GM23338 (cell line): Measurements from ENCODE around the gene CDK1. TPM values are rescaled to one million over a fixed set of nuclear protein-coding genes. Genes with fewer than 3 reads are reported as not detected.
A peak's percentile ranks its signal among the peaks of the same experiment; 100 is the strongest.

Experiments used
- ATAC-seq: fragments of 200-7000 bp; cut with Tn5 transposase; 3 replicates; pipeline ENCODE4 v1.9.1; 2020
- DNase-seq: peaks from one replicate; pipeline ENCODE4 v3.0.0-alpha.2; 2015; ENCODE audit warnings: low spot score
- H2AFZ ChIP-seq: fragments of 200-600 bp; sonication (generic); 2 replicates; pipeline ENCODE4 v1.8.0; 2016; ENCODE audit warnings: antibody characterized with exemption, mild to moderate bottlenecking, moderate library complexity
- H3F3A ChIP-seq: fragments of 200-600 bp; sonication (generic); replicated peaks from 2 replicates; pipeline ENCODE4 v1.8.0; 2017; ENCODE audit warnings: antibody characterized with exemption, mixed run types, low read depth
- H3K27ac ChIP-seq: fragments of 200-600 bp; sonication (generic); 2 replicates; pipeline ENCODE4 v1.6.1; 2016; ENCODE audit warnings: low read depth
- H3K27me3 ChIP-seq: fragments of 200-600 bp; sonication (generic); 2 replicates; pipeline ENCODE4 v1.8.0; 2016; ENCODE audit warnings: mild to moderate bottlenecking, mixed run types, moderate library complexity; ENCODE audit not compliant: insufficient read depth
- H3K36me3 ChIP-seq: fragments of 200-600 bp; sonication (generic); 2 replicates; pipeline ENCODE4 v1.8.0; 2016; ENCODE audit warnings: mild to moderate bottlenecking; ENCODE audit not compliant: insufficient read depth
- H3K4me1 ChIP-seq: fragments of 200-600 bp; sonication (generic); 2 replicates; pipeline ENCODE4 v1.8.0; 2016; ENCODE audit warnings: mild to moderate bottlenecking, moderate library complexity; ENCODE audit not compliant: insufficient read depth
- H3K4me2 ChIP-seq: fragments of 200-600 bp; sonication (generic); 2 replicates; pipeline ENCODE4 v1.7.1; 2017; ENCODE audit warnings: mixed run types
- H3K4me3 ChIP-seq: fragments of 200-600 bp; sonication (generic); 2 replicates; pipeline ENCODE4 v1.6.1; 2016; ENCODE audit warnings: mixed run types
- H3K79me2 ChIP-seq: fragments of 200-600 bp; sonication (generic); replicated peaks from 2 replicates; pipeline ENCODE4 v1.8.0; 2017; ENCODE audit warnings: mild to moderate bottlenecking; ENCODE audit not compliant: insufficient read depth
- H3K9me2 ChIP-seq: fragments of 200-600 bp; sonication (generic); 2 replicates; pipeline ENCODE4 v1.8.0; 2017; ENCODE audit not compliant: insufficient read depth
- H4K20me1 ChIP-seq: fragments of 200-600 bp; sonication (generic); replicated peaks from 2 replicates; pipeline ENCODE4 v1.8.0; 2017; ENCODE audit warnings: mild to moderate bottlenecking; ENCODE audit not compliant: insufficient read depth
- H3K27ac Mint-ChIP-seq: 2 replicates; pipeline ENCODE4 v1.8.0; 2020; ENCODE audit warnings: inconsistent platforms, mild to moderate bottlenecking, moderate library complexity, mixed read lengths
- H3K27me3 Mint-ChIP-seq: 3 replicates; pipeline ENCODE4 v1.8.0; 2022; ENCODE audit warnings: low read depth, mild to moderate bottlenecking, moderate library complexity, mixed read lengths, inconsistent platforms; ENCODE audit not compliant: insufficient read depth, poor library complexity
- H3K36me3 Mint-ChIP-seq: 3 replicates; pipeline ENCODE4 v1.8.0; 2021; ENCODE audit warnings: low read depth, mild to moderate bottlenecking, inconsistent platforms, moderate library complexity, mixed read lengths
- H3K4me1 Mint-ChIP-seq: 3 replicates; pipeline ENCODE4 v1.8.0; 2020; ENCODE audit warnings: mild to moderate bottlenecking, inconsistent platforms, mixed read lengths
- H3K4me3 Mint-ChIP-seq: 3 replicates; pipeline ENCODE4 v1.8.0; 2021; ENCODE audit warnings: moderate library complexity, mild to moderate bottlenecking, inconsistent platforms, mixed read lengths
- H3K9me3 Mint-ChIP-seq: 3 replicates; pipeline ENCODE4 v1.8.0; 2020; ENCODE audit warnings: moderate library complexity, mild to moderate bottlenecking, inconsistent platforms, mixed read lengths
- CREB1 ChIP-seq: fragments of 250-450 bp; sonication (Bioruptor Pico); IDR thresholded peaks from 2 replicates; pipeline ENCODE4 v1.5.0; 2020; ENCODE audit warnings: low read depth, mild to moderate bottlenecking, moderate library complexity
- EZH2 ChIP-seq: fragments of 200-600 bp; sonication (generic); IDR thresholded peaks from one replicate; pipeline ENCODE4 v1.8.0; 2017; ENCODE audit warnings: antibody characterized with exemption, mild to moderate bottlenecking, low read depth; ENCODE audit not compliant: unreplicated experiment
- EZH2phosphoT487 ChIP-seq: fragments of 200-600 bp; sonication (generic); IDR thresholded peaks from one replicate; pipeline ENCODE4 v1.8.1; 2018; ENCODE audit warnings: antibody characterized with exemption; ENCODE audit not compliant: unreplicated experiment
- JUNB ChIP-seq: IDR thresholded peaks from one replicate; pipeline ENCODE4 v1.6.1; 2016; ENCODE audit warnings: antibody characterized with exemption; ENCODE audit not compliant: unreplicated experiment
- NANOG ChIP-seq: IDR thresholded peaks from 2 replicates; pipeline ENCODE4 v1.6.1; 2016; ENCODE audit warnings: antibody characterized with exemption, borderline replicate concordance
- POLR2AphosphoS5 ChIP-seq: IDR thresholded peaks from 2 replicates; pipeline ENCODE4 v1.6.1; 2016; ENCODE audit warnings: antibody characterized with exemption, low read depth
- STAT1 ChIP-seq: IDR thresholded peaks from one replicate; pipeline ENCODE4 v1.6.1; 2016; ENCODE audit warnings: antibody characterized with exemption; ENCODE audit not compliant: unreplicated experiment
- ZNF114 ChIP-seq: fragments of 250-450 bp; sonication (Bioruptor Pico); IDR thresholded peaks from 2 replicates; pipeline ENCODE4 v1.5.0; 2020; ENCODE audit warnings: mild to moderate bottlenecking, moderate library complexity
- ZNF331 ChIP-seq: fragments of 250-450 bp; sonication (Bioruptor Pico); IDR thresholded peaks from 2 replicates; pipeline ENCODE4 v1.5.0; 2020; ENCODE audit warnings: low read depth, mild to moderate bottlenecking, moderate library complexity
- polyA plus RNA-seq: library from polyadenylated mRNA; unstranded; fragments of >200 nt; fragmentation: Nextera tagmentation; extraction: Ambion mirVana; gene quantifications from 2 replicates; pipeline ENCODE4 v1.2.1, GENCODE V29; 2016
- total RNA-seq: library from RNA; depleted of rRNA; stranded (reverse); fragments of >200 nt; shearing (Covaris generic); gene quantifications from 2 replicates; pipeline ENCODE4 v1.2.3, GENCODE V29; 2014
- TF ChIP-seq, protein P1 (sequence below), 2 experiments: fragments of 200-600 bp in 1 of 2; sonication (generic) in 1 of 2; conservative IDR thresholded peaks; 2 replicates each; pipeline versions ENCODE4 v1.5.1 to v1.6.1; 2016 to 2017; ENCODE audit warnings: antibody characterized with exemption in 2 of 2, low read depth in 2 of 2, mild to moderate bottlenecking in 2 of 2, moderate library complexity in 1 of 2
- TF ChIP-seq, protein P2 (sequence below): IDR thresholded peaks from one replicate; pipeline ENCODE4 v1.6.1; 2018; ENCODE audit warnings: antibody characterized with exemption; ENCODE audit not compliant: unreplicated experiment
- TF ChIP-seq, protein P3 (sequence below): IDR thresholded peaks from 2 replicates; pipeline ENCODE4 v1.6.1; 2016; ENCODE audit warnings: antibody characterized with exemption
- TF ChIP-seq, protein P4 (sequence below): fragments of 250-450 bp; sonication (Bioruptor Pico); IDR thresholded peaks from 2 replicates; pipeline ENCODE4 v1.5.0; 2020; ENCODE audit warnings: mild to moderate bottlenecking, moderate library complexity

The CDK1 gene
- total and polyA plus RNA-seq, 2 experiments from 2014 or later, result 165 to 166 TPM

DNA sequence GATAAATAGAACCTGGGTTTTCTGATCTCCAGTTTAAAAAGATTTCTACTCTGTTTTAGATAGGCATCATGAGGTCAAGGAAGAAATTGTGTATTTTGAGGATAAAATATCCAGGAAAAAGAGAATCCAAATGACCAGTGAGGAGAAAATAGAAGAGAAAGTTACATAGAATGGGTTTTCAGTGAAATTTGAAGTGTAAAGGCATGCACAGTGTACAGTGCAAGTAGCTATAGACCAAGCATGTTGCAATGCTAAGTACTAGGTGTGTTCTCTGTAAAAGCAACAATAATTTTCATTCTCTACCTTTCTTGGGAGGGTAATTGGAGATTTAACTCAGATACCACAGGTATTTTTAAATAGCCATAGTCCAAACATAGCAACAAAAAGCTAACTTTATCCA, 22.6 kb downstream of the CDK1 start:
- no peaks in the 10 kb centered on the region; the same call in 1 of the 2 replicates for H3K79me2 ChIP-seq
- H3K36me3 ChIP-seq, result peaks cover 1% of the 10 kb centered on the region; the same call in 1 of the 2 replicates
- no peaks in the 10 kb centered on the region for H3K27me3 Mint-ChIP-seq
- peaks cover 5% of the 10 kb centered on the region; the same call in 2 of the 3 replicates for H3K4me1 Mint-ChIP-seq
- 0 out of 2 replicates have a peak, but pooled peaks cover 4% of the 10 kb centered on the region for H3K4me1 ChIP-seq
- no peaks in the 10 kb centered on the region for H3K27me3 ChIP-seq
- H3K4me3 ChIP-seq, result no peak overlapping the region
- no peaks in the 10 kb centered on the region for H3K9me3 Mint-ChIP-seq
- no peak overlapping the region for H3K4me2 ChIP-seq
- no peak for DNase-seq
- no peak for ATAC-seq
- H3F3A ChIP-seq, result no peaks in the 10 kb centered on the region
- H3K27ac Mint-ChIP-seq, result no peak overlapping the region
- H3K27ac ChIP-seq, result 0 out of 2 replicates have a peak overlapping the region, but pooled peaks have one; percentile 0
- H3K36me3 Mint-ChIP-seq, result peaks cover 6% of the 10 kb centered on the region
- H3K9me2 ChIP-seq, result no peaks in the 10 kb centered on the region
- no peaks in the 10 kb centered on the region for H4K20me1 ChIP-seq
- no peak for TF ChIP-seq NANOG
- TF ChIP-seq, protein P1, sequence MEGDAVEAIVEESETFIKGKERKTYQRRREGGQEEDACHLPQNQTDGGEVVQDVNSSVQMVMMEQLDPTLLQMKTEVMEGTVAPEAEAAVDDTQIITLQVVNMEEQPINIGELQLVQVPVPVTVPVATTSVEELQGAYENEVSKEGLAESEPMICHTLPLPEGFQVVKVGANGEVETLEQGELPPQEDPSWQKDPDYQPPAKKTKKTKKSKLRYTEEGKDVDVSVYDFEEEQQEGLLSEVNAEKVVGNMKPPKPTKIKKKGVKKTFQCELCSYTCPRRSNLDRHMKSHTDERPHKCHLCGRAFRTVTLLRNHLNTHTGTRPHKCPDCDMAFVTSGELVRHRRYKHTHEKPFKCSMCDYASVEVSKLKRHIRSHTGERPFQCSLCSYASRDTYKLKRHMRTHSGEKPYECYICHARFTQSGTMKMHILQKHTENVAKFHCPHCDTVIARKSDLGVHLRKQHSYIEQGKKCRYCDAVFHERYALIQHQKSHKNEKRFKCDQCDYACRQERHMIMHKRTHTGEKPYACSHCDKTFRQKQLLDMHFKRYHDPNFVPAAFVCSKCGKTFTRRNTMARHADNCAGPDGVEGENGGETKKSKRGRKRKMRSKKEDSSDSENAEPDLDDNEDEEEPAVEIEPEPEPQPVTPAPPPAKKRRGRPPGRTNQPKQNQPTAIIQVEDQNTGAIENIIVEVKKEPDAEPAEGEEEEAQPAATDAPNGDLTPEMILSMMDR (conservative IDR thresholded peaks at IDR 0.05; ENCODE audit: low read depth in 2 of 2), result no peak
- TF ChIP-seq POLR2AphosphoS5, result no peak
- TF ChIP-seq JUNB, result no peak
- TF ChIP-seq EZH2phosphoT487, result no peak
- no peak for TF ChIP-seq ZNF331 (CRISPR knock-in tag)
- TF ChIP-seq, protein P2, sequence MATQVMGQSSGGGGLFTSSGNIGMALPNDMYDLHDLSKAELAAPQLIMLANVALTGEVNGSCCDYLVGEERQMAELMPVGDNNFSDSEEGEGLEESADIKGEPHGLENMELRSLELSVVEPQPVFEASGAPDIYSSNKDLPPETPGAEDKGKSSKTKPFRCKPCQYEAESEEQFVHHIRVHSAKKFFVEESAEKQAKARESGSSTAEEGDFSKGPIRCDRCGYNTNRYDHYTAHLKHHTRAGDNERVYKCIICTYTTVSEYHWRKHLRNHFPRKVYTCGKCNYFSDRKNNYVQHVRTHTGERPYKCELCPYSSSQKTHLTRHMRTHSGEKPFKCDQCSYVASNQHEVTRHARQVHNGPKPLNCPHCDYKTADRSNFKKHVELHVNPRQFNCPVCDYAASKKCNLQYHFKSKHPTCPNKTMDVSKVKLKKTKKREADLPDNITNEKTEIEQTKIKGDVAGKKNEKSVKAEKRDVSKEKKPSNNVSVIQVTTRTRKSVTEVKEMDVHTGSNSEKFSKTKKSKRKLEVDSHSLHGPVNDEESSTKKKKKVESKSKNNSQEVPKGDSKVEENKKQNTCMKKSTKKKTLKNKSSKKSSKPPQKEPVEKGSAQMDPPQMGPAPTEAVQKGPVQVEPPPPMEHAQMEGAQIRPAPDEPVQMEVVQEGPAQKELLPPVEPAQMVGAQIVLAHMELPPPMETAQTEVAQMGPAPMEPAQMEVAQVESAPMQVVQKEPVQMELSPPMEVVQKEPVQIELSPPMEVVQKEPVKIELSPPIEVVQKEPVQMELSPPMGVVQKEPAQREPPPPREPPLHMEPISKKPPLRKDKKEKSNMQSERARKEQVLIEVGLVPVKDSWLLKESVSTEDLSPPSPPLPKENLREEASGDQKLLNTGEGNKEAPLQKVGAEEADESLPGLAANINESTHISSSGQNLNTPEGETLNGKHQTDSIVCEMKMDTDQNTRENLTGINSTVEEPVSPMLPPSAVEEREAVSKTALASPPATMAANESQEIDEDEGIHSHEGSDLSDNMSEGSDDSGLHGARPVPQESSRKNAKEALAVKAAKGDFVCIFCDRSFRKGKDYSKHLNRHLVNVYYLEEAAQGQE, result no peak
- TF ChIP-seq, protein P3, sequence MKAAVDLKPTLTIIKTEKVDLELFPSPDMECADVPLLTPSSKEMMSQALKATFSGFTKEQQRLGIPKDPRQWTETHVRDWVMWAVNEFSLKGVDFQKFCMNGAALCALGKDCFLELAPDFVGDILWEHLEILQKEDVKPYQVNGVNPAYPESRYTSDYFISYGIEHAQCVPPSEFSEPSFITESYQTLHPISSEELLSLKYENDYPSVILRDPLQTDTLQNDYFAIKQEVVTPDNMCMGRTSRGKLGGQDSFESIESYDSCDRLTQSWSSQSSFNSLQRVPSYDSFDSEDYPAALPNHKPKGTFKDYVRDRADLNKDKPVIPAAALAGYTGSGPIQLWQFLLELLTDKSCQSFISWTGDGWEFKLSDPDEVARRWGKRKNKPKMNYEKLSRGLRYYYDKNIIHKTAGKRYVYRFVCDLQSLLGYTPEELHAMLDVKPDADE, result no peak
- TF ChIP-seq STAT1, result no peak
- no peak for TF ChIP-seq EZH2
- TF ChIP-seq, protein P4, sequence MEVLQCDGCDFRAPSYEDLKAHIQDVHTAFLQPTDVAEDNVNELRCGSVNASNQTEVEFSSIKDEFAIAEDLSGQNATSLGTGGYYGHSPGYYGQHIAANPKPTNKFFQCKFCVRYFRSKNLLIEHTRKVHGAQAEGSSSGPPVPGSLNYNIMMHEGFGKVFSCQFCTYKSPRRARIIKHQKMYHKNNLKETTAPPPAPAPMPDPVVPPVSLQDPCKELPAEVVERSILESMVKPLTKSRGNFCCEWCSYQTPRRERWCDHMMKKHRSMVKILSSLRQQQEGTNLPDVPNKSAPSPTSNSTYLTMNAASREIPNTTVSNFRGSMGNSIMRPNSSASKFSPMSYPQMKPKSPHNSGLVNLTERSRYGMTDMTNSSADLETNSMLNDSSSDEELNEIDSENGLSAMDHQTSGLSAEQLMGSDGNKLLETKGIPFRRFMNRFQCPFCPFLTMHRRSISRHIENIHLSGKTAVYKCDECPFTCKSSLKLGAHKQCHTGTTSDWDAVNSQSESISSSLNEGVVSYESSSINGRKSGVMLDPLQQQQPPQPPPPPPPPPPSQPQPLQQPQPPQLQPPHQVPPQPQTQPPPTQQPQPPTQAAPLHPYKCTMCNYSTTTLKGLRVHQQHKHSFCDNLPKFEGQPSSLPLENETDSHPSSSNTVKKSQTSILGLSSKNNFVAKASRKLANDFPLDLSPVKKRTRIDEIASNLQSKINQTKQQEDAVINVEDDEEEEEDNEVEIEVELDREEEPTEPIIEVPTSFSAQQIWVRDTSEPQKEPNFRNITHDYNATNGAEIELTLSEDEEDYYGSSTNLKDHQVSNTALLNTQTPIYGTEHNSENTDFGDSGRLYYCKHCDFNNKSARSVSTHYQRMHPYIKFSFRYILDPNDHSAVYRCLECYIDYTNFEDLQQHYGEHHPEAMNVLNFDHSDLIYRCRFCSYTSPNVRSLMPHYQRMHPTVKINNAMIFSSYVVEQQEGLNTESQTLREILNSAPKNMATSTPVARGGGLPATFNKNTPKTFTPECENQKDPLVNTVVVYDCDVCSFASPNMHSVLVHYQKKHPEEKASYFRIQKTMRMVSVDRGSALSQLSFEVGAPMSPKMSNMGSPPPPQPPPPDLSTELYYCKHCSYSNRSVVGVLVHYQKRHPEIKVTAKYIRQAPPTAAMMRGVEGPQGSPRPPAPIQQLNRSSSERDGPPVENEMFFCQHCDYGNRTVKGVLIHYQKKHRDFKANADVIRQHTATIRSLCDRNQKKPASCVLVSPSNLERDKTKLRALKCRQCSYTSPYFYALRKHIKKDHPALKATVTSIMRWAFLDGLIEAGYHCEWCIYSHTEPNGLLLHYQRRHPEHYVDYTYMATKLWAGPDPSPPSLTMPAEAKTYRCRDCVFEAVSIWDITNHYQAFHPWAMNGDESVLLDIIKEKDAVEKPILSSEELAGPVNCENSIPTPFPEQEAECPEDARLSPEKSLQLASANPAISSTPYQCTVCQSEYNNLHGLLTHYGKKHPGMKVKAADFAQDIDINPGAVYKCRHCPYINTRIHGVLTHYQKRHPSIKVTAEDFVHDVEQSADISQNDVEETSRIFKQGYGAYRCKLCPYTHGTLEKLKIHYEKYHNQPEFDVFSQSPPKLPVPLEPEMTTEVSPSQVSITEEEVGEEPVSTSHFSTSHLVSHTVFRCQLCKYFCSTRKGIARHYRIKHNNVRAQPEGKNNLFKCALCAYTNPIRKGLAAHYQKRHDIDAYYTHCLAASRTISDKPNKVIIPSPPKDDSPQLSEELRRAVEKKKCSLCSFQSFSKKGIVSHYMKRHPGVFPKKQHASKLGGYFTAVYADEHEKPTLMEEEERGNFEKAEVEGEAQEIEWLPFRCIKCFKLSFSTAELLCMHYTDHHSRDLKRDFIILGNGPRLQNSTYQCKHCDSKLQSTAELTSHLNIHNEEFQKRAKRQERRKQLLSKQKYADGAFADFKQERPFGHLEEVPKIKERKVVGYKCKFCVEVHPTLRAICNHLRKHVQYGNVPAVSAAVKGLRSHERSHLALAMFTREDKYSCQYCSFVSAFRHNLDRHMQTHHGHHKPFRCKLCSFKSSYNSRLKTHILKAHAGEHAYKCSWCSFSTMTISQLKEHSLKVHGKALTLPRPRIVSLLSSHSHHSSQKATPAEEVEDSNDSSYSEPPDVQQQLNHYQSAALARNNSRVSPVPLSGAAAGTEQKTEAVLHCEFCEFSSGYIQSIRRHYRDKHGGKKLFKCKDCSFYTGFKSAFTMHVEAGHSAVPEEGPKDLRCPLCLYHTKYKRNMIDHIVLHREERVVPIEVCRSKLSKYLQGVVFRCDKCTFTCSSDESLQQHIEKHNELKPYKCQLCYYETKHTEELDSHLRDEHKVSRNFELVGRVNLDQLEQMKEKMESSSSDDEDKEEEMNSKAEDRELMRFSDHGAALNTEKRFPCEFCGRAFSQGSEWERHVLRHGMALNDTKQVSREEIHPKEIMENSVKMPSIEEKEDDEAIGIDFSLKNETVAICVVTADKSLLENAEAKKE, result no peak
- no peak for TF ChIP-seq ZNF114
- TF ChIP-seq CREB1 (CRISPR knock-in tag), result no peak
- no peak overlapping the region for H3K4me3 Mint-ChIP-seq
- no peak overlapping the region for H2AFZ ChIP-seq
